HL-60 (cell line): ENCODE results near the gene CENPC.

Experiments used
- DNase-seq, 2 experiments: peaks; one replicate each; pipeline ENCODE4 v3.0.0-alpha.2; 2010 to 2020; ENCODE audit warnings: low read depth in 1 of 2, low spot score in 1 of 2
- H3K27ac ChIP-seq: fragments of 250-450 bp; sonication (Bioruptor Pico); replicated peaks from 2 replicates; pipeline ENCODE4 v1.5.1; 2020; ENCODE audit warnings: mild to moderate bottlenecking, moderate library complexity
- H3K27me3 ChIP-seq: fragments of 250-450 bp; sonication (Bioruptor Pico); 2 replicates; pipeline ENCODE4 v1.5.1; 2021; ENCODE audit warnings: mild to moderate bottlenecking, moderate library complexity; ENCODE audit not compliant: insufficient read depth, poor library complexity, severe bottlenecking
- H3K4me3 ChIP-seq: replicated peaks from 2 replicates; pipeline ENCODE4 v1.5.1; 2011; ENCODE audit warnings: mild to moderate bottlenecking, control low read depth, low read length; ENCODE audit not compliant: insufficient read depth
- GABPA ChIP-seq: IDR thresholded peaks from 2 replicates; pipeline ENCODE4 v1.6.1; 2012; ENCODE audit warnings: low read depth
- POLR2AphosphoS5 ChIP-seq: IDR thresholded peaks from 2 replicates; pipeline ENCODE4 v1.6.1; 2012; ENCODE audit warnings: low read depth
- SPI1 ChIP-seq: IDR thresholded peaks from 2 replicates; pipeline ENCODE4 v1.6.1; 2012; ENCODE audit warnings: low read depth, mild to moderate bottlenecking, borderline replicate concordance
- TF ChIP-seq, protein P1 (sequence below): IDR thresholded peaks from 2 replicates; pipeline ENCODE4 v1.6.1; 2012; ENCODE audit warnings: low read depth; ENCODE audit not compliant: insufficient replicate concordance
- TF ChIP-seq, protein P2 (sequence below): IDR thresholded peaks from one replicate; pipeline ENCODE4 v1.5.1; 2011; ENCODE audit warnings: low read length, control low read depth, inconsistent platforms; ENCODE audit not compliant: insufficient read depth

CENPC gene

DNA sequence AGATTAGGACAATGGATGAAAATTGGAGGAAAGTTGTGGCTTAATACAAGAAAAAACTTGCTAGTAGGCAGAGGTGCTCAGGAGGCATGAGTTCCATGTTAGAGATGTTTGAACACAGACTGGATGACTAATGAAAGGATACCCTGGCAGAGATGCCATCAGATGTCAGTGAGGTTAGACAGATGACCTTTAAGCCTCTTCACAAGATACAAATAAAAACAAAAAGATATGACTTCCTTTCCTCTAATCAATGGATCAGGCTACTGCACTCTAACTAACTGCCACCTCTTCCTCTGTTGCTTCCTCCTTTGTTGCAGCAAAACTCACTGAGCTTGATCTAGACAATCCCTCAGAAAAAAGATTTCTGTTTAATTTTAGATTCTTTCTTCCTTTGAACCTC, 27.9 kb upstream of the CENPC start:
- TF ChIP-seq POLR2AphosphoS5 (no peak), SPI1 (no peak; the same call in 1 of the 2 replicates)
- TF ChIP-seq, protein P1, sequence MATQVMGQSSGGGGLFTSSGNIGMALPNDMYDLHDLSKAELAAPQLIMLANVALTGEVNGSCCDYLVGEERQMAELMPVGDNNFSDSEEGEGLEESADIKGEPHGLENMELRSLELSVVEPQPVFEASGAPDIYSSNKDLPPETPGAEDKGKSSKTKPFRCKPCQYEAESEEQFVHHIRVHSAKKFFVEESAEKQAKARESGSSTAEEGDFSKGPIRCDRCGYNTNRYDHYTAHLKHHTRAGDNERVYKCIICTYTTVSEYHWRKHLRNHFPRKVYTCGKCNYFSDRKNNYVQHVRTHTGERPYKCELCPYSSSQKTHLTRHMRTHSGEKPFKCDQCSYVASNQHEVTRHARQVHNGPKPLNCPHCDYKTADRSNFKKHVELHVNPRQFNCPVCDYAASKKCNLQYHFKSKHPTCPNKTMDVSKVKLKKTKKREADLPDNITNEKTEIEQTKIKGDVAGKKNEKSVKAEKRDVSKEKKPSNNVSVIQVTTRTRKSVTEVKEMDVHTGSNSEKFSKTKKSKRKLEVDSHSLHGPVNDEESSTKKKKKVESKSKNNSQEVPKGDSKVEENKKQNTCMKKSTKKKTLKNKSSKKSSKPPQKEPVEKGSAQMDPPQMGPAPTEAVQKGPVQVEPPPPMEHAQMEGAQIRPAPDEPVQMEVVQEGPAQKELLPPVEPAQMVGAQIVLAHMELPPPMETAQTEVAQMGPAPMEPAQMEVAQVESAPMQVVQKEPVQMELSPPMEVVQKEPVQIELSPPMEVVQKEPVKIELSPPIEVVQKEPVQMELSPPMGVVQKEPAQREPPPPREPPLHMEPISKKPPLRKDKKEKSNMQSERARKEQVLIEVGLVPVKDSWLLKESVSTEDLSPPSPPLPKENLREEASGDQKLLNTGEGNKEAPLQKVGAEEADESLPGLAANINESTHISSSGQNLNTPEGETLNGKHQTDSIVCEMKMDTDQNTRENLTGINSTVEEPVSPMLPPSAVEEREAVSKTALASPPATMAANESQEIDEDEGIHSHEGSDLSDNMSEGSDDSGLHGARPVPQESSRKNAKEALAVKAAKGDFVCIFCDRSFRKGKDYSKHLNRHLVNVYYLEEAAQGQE = no peak
- Histone ChIP-seq H3K27me3 (no peaks in the 10 kb centered on the region), H3K4me3 (no peak overlapping the region), H3K27ac (no peak overlapping the region)
- DNase-seq = no peak

DNA sequence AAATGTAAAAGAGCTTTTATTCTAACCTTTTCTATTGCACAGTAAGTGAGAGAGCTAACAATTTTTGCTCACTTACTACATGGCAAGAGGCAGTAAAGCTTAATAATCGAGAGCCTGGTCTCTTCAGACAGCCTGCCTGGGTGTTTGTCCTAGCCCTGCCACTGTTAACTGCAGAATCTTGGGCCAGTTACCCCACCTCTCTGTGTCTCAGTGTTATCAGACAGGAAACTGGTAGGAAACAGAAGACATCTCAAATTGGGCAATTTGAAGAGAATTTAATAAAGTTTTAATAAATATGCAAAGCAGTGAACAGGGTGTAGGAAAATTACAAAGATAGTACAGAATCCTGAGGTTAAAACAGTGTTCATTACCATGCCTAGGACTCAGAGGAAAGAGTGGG, 26.7 kb upstream of the CENPC start:
- TF ChIP-seq, protein P2, sequence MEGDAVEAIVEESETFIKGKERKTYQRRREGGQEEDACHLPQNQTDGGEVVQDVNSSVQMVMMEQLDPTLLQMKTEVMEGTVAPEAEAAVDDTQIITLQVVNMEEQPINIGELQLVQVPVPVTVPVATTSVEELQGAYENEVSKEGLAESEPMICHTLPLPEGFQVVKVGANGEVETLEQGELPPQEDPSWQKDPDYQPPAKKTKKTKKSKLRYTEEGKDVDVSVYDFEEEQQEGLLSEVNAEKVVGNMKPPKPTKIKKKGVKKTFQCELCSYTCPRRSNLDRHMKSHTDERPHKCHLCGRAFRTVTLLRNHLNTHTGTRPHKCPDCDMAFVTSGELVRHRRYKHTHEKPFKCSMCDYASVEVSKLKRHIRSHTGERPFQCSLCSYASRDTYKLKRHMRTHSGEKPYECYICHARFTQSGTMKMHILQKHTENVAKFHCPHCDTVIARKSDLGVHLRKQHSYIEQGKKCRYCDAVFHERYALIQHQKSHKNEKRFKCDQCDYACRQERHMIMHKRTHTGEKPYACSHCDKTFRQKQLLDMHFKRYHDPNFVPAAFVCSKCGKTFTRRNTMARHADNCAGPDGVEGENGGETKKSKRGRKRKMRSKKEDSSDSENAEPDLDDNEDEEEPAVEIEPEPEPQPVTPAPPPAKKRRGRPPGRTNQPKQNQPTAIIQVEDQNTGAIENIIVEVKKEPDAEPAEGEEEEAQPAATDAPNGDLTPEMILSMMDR = no peak
- TF ChIP-seq SPI1 (no peak), GABPA (no peak), POLR2AphosphoS5 (no peak)
- TF ChIP-seq, protein P1 = no peak
- DNase-seq = no peak
- H3K27ac ChIP-seq = no peak overlapping the region
- no peaks in the 10 kb centered on the region for H3K27me3 ChIP-seq
- H3K4me3 ChIP-seq = no peak overlapping the region

DNA sequence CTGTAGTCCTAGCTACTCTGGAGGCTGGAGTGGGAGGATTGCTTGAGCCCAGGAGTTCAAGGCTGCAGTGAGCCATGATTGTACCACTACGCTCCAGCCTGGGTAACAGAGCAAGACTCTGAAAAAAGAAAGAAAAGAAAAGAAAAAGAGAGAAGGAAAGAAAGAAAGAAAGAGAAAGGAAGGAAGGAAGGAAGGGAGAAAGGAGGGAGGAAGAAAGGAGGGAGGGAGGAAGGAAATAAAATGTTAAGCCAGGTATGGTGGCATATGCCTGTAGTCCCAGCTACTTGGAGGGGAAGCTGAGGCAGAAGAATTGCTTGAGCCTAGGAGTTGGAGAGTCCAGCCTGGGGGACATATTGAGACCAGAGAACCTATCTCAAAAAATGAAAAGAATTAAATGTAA, 25.2 kb upstream of the CENPC start:
- no peak overlapping the region for H3K4me3 ChIP-seq
- DNase-seq = no peak
- no peak overlapping the region for H3K27ac ChIP-seq
- TF ChIP-seq POLR2AphosphoS5 (no peak), SPI1 (no peak), GABPA (no peak)
- TF ChIP-seq, protein P2 = no peak
- TF ChIP-seq, protein P1 = no peak
- no peaks in the 10 kb centered on the region for H3K27me3 ChIP-seq

DNA sequence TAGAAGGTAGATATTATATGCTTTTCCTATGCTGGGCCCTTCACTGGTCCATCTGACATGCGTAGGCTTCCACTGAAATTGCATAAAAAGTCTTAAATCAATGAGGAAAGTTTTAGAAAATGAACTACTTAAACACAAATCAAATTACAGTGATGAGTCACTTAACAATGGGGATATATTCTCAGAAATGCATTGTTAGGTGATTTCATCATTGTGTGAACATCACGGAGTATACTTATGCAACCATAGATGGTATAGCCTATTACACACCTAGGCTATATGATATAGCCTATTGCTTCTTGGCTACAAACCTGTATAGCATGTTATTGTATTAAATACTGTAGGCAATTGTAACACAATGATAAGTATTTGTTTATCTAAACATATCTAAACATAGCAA, 23.5 kb upstream of the CENPC start:
- TF ChIP-seq GABPA (no peak), POLR2AphosphoS5 (no peak), SPI1 (no peak)
- TF ChIP-seq, protein P2 = no peak
- TF ChIP-seq, protein P1 = no peak
- H3K27ac ChIP-seq = no peak overlapping the region
- no peak for DNase-seq
- H3K27me3 ChIP-seq = no peaks in the 10 kb centered on the region
- no peak overlapping the region for H3K4me3 ChIP-seq
